Stimulated activated CD4-positive, alpha-beta T cell treated with anti-CD3 and anti-CD28 coated beads, Interleukin-2, amount 100 ng/mL, for 4 hours (primary cell): Measurements from ENCODE around the gene IKZF3.
"Not testable (repeated sequence)": the region's sequence is repeated elsewhere in the genome, so short reads cannot be mapped to it uniquely, and the experiment has no call there.

ENCODE experiments used
- DNase-seq: peaks from one replicate; pipeline ENCODE4 v3.0.0-alpha.2; 2020; ENCODE audit warnings: low read depth

IKZF3 gene

DNA sequence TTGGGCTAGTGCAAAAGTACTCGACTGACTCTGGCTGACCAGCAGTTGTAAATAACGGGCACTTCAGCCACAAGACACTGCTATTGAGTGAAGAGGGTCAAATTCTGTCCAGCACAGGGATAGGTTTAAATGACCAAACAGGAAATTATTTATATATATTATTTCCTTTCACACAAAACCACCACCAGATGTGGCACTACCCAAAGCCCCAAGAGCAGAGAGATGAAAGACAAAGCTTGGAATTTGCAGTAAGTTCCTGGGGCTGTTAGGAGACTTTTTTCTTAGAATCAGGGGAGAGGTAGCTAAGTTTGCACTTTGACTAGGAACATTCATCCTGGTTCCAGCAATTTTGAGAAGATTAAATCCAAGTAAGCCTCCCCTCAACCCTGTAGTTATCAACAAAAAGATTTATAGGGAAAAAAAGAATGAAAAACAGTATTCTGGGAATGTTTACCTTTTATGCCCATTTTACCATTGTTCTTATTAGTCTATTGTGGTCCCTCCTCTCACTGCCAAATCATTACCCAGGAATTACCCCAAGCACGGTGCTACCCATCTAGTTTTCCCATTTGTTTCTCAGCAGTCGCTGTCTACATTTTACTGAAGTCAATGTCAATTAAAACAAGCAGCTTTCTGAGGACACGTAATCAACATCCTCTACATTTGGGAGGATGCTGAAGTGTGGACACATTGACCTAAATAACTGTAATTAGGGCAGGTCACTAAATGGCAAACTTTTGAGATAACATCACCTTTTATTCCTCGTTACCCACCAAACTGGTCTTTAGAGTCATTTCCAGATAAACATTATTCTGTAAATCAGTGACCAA, 82.9 kb downstream of the IKZF3 start:
- DNase-seq = no peak

DNA sequence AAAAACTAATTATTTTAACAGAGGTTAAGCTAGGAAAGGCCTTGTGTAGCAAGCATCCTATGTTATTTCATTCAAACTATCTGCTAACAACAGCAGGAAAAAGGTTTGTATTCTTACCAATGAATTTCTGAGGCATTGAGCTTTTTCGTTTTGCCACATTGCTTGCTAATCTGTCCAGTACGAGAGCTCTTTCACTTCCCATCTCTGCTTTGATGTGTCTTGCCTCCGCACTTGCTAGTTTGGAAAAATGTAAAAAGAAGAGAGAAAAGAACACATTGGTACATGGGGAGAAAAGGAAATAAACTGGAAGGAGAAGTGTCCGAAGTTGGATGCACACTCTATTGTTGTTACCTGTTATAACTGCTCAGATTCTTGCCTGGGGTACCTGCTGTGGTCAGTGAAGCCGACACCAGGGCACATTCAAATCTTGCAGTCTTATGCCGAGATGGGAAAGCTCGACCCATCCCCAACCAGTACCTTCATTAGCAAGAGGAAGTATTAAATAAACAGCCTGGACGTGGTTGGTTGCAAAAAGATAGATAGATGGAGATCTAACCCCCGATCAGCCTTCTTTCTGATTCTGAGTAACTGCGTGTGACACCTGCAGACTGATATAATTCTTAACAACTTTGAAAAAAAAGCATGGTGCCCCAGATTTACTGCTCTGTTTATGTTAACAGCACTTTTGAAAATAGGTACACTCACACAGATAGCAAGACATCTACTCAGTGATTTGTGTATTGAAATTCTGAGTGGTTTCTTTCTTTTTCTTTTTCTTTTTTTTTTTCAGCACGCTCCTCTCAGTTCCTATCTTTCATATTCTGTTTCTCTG, 86.4 kb downstream of the IKZF3 start:
- DNase-seq = no peak

DNA sequence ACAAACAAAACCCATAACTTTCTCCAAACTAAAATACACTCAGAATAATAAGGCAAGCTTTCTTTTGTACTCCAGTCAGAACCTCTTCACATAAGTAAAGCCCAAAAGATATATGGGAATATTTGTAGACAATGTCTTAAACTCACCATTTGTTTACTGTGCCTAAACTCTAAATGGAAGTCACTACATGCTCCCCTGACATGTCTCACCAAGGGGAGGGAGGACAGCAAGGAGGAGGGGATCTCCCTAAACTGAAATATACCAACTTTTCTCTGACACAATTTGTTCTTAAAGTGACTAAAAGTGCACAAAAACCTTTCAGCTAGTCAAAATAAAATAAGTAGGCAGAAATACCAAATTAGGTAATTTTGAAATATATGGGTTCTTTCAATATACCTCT, 87.9 kb downstream of the IKZF3 start:
- no peak for DNase-seq

DNA sequence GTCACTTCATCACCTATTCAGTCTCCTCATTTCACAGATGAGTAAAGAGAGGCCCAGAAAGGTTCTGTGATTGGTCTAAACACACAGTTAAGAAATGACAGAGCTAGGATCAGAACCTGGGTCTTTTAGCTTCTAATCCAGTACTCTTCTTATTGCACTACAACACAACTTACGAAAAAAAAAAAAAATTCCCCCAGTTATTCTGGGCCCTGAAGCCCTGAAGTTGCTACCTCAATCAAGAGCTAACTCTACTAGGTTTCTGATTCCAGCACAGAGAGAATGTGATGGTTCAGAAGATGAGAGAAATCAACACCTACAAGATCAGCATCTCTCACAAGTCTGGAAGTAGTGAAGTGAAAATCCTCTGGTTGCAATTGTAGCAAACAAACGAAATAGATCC, 89.1 kb downstream of the IKZF3 start:
- DNase-seq = no peak

DNA sequence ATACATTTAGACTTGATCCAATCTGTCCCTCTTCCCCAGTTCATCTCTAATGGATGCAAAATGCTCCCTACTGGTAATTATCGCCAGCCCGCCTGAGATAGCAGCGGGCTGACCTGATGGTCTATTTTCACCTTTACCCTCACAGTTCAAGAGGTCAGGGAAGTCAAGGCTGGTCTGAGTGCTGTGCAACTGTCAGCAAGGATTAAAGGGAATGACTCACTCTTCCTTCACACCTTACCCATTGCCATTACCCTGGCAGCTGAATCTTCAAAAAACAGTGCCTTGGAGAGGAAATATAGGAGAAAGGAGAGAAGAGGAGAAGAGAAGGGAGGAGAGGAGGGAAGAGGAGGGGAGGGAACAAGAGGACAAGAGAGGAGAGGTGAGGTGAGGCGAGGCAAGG, 90.1 kb downstream of the IKZF3 start:
- DNase-seq = no peak

DNA sequence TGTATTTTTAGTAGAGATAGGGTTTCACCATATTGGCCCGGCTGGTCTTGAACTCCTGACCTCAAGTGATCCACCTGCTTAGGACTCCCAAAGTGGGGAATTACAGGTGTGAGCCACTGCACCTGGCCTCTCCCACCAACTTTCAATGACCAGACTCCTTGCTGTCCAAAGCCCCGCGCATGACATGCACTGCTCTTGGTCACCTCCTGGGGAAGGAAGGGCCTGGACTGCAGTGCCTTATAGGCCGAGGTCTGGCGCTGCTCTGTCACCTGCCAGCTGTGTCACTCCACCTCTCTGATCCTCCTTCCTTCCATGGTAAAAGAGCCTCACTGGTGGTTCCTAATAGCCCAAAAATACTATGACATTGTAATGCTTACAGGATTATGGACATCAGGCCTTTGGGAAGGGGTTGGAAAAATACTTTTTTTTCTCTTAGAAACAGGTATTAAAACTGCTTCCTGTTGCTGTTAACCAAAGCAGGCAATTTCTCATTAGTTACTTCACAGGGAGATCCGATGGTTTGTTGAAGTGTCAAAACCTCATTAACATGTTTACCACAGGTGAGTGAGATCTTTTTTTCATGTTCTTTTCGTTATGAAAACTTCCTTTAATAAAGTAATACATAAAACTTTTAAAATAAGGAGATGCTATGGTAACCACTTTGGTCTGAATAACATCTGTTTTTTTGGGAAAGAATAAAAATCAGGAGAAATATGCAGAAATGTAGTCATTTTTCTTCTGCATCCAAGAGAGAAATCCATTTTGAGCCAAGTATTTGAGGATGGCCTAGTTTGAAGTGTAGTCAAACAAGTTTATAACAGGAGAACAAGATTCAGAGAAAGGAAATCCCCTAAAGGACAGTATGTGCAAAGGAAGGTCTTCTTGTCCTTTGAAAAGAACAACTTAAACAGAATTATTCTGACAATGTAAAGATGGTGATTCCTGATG, 90.9 kb downstream of the IKZF3 start:
- DNase-seq = no peak

DNA sequence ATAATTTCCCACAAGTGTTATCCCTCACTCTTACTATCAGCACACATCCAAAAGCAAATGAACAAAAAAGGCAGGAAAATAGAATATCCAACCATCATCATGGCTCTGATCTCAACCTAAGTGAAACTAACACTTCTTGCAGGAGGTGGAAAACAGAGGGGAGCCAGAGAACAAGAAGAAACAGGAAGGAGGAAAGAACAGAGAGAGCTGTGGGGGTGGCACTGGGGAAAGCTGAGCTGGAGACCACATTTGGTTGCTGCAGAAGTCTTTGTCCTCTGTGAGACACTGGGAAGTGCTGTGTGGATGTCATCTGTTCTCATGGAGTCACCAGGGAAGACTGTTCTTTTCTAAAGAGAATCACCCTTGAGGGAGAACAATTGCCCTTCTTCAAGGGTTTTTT, 91.7 kb downstream of the IKZF3 start:
- DNase-seq = no peak

DNA sequence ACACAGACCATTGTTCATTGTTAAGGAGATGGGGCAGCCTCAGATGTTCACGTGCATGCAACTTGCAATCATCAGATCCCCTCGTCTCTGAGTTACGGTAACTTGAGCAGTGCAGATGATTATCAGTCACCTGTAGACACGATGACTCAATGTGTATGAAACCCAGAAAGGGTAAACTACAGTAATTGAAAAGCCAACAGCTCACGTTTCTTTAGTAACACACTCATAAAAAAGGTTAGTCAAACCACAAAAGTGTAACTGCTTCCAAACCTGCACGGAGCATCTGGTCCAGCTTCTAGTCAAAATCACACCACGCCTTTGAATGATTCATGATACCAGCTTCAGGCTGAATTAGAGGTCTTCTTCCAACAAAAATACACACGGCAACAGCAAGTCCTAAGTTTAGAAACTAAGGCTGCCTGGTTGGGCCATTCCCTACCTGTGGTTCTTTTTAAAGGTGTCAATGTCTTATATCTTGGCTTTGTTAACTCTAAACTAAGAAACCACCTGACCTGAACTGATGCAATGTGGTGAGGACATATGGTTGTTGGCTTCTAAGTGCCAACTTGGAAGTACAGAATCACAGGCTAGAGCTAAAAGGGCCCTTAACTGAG, 94.0 kb downstream of the IKZF3 start:
- DNase-seq = peak; percentile 69

DNA sequence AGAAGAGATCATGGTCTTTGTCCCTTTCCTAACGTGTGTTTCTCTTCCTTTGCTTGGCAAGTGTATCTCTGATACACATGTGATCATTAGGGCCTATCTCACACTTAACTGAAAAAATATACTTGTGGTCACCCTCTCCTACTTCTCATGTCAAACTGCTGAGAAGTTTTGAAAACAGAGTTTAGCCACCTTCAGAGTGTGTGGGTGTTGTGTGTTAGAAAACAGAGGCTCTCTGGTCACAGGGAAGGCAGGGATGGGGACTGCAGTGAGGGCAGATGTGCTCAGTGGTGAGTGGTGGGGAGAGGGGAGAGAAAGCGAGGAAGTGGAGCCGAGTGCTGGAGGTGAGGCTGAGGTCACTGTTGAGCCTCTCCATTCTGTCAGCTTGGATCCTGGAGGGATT, 97.0 kb downstream of the IKZF3 start:
- DNase-seq = no peak

DNA sequence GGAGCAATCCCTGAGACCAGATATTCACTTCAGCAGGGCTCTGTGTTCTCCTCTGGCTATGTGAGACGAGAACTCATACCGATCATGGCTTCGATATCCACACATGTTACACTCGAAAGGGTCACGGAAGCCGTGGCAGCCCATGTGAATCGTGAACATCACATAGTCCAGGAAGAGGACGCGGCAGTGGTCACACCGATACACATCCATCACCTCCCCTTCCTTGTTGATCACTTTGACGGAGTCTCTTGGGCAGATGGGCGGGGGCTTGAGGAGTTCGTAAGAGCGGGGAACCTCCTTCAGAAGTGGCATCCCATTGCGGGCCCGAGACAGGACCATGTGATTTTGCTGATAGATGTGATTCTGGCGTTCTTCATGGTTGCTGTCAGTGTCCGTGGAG, 98.3 kb downstream of the IKZF3 start:
- no peak for DNase-seq

DNA sequence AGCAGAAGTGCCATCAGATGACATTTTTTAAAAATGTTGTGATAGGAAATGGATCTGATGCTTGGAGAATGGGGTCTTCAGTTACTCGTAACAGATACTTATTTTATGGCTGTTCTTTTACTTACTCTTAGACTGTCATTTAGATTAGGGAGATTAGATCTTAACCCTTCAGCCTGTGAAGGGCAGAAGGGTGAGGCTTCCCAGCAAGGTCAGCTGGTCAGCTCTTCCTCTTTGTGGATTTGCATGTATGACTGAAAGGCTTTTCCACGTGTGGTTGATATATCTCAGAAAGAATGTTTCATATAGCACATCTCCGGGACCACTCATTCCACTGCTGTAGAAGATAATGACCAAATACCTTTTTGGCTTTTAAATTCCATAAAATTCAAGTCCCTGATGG, 98.9 kb downstream of the IKZF3 start:
- no peak for DNase-seq

DNA sequence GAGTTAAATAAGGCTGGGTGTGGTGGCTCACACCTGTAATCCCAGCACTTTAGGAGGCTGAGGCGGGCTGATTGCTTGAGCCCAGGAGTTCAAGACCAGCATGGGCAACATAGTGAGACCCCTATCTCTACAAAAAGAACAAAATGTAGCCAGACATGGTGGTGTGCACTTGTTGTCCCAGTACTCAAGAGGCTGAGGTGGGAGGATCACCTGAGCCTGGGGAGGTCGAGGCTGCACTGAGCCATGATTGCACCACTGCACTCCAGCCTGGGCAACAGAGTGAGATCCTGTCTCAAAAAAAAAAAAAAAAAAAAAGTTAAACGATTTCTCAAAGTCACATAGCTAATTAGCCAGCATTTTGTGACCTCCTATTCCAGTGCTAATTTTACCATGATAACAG, 99.9 kb downstream of the IKZF3 start:
- not testable (repeated sequence) for DNase-seq

DNA sequence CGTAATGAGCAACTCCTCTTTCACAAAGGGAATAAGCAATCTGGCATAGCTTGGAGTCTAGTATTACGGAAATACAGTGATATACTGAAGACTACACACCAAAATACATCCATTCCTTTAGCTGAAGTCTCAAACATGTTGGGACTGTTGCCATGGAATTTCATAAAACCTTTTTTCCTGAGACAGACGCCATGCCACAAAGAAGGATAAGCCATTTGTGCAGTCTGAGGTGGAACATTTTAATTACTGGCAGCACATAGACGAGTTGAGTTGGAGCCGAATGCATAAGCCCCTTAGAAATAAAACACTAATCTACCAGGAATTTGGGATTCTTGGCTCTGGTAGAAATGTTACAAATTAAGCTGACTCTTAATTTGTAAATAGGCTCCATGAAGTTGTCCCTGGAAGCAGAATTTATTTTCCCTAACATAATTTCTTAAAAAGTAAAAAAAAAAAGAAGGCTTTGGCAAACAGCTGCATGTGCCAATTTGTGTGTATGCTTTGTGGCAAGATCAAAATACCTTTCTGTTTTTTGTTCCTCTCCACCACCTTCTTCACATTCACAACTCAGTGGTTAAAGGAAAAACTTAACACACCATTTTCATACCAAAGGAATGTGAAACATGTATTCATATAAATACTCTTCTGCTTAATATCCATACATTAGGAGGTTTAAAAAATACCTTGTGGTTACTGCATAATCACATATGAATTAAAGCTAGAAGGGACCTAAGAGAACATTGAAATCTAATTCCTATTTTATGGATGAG, 100.9 kb downstream of the IKZF3 start:
- DNase-seq = no peak

DNA sequence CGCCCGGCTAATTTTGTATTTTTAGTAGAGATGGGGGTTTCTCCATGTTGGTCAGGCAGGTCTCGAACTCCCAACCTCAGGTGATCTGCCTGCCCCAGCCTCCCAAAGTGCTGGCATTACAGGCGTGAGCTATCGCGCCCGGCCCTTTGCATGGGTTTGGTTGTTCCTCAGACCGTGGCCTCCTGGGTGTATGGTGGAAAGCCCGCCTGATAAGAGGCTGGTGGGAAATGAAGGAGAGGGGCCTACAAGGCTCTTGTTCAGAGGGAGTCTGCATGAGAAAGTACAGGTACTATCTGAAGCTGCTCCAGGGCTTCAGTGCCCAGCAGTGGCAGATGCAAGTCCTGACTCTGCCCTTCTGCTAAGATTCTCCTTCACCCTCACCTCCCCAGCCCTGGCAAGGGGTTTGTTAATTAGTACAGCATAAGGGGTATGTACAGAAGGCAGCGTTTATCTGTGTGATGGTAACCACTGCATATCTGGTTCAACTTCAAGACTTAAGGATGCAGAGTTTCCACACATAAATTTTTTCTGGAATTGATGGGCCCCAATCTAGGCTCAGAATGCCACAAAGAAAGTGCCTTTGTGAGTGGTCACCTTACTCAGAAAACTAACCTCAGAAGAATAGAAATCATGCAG, 102.1 kb downstream of the IKZF3 start:
- DNase-seq = no peak

DNA sequence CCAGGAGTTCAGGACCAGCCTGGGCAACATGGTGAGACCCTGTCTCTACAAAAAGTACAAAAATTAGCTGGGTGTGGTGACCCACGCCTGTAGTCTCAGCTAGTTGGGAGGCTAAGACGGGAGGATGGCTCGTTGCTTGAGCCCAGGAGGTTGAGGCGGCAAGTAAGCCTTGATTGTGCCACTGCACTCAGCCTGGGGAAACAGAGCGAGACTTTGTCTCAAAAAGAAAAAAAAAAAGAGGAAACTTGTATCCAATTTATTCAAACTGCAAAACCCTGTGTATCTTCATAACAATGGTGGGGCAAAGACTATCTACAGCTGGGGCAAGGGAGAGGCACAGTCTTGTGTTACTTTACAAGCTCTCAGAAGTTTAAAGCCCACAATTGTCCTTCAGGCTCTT, 104.9 kb downstream of the IKZF3 start:
- DNase-seq = no peak

DNA sequence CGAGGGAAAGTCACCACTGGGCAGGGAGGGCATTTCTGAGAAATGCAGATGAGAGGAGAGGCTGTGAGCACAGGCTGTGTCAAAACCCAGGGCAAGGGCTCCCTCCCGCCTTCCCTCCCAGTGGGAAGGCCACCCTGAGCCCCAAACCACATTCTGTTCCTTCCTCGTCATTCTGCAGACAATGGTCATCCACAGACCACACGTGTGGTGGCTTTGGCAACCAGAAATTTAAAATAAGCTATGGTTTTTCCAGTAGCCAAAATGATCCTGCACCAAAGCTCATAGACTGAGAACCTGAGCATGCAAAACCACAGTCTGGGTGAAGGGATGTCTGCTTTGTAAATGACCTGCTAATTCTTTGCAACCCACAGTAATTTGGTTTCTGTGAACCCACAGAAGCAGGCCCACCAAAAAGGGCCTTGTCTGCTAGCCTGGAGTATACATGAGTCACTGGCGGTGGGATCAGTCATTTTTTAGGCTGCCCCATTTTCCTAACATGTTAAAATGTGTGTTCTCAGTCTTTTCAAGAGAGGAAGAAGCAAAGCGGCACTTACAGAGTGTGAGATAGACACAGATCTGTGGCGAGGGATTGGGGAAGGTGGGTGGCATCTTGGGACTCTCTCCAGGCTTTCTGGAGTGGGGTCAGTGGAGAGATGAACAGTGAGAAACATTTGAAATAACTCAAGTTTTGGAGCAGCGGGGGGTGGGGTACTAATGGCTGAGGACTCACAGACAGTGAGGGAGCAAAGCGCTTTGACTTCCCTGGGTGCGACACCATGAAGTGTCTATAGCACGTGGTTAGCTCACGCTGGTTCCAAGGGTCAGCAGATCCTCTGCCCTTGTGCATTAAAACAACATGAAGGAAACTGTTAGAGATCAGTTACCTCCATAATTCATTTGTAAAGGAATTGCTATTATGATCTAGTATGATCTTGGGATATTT, 105.9 kb downstream of the IKZF3 start:
- DNase-seq = no peak

DNA sequence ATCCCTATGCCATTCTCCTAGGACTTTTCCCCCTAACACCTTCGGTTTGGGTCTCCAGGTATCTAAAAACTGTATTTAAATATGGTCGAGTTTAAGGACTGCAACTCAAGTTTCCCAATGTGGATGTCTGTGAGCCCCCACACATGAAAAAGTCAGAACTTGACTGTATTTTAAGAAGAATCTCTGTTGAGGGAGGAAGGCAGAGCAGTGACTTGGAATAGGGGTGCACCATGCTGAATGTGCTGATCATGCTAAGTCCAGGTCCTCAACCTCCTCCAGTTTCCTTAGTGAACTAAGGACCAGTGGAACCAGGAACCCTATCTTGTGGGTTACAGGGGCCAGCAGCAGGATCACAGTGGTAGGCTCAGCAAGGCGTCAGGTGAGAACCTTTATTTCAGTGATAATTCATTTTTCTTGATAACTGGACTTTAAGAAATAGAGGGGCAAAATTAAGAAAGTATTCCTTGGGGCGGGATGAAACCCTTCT, 106.9 kb downstream of the IKZF3 start:
- no peak for DNase-seq

DNA sequence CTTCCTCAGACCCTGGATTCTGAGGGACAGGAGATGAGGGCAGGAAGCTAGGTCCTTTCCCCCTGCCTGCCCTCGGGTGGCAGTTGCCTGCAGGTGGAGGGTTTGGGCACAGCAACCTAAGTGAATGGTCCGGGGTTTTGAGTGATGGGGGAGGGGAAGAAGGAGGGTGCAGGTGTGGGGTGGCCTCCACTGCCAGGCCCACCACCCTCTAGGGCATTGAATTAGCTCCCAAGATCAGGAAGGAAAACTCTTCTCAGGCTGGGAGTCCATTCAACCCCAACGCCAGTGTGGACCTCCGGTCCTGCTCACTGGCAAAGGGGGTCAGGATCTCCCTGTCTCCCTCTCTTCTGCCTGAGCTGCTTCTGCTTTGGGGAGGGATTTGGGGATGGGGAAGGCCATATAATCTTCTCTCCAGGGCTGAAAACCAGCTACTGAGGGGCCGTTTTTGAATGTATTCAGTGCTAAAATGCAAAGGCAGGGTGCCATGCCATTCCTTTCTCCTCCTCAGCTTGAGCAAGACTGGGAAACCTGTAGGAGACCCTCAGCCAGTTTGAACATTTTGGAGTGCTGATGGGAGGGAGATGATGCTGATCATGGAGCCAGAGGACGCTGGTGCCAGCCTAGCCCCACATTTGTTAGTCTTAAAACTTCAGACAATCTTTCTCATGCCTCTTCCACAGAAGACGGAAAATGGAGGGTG, 107.6 kb downstream of the IKZF3 start:
- DNase-seq = no peak
